Glutamatergic neuron (in vitro differentiated cells): Measurements from ENCODE around the gene MAD2L2. TPM values are rescaled to one million over a fixed set of nuclear protein-coding genes. Genes with fewer than 3 reads are reported as not detected.
A peak's percentile ranks its signal among the peaks of the same experiment; 100 is the strongest.

Experiments
- DNase-seq: peaks from one replicate; pipeline ENCODE4 v3.0.0; 2022
- H3K27ac Mint-ChIP-seq: one replicate; pipeline ENCODE4 v1.8.0; 2020; ENCODE audit warnings: mild to moderate bottlenecking, mixed read lengths, inconsistent platforms; ENCODE audit not compliant: unreplicated experiment
- H3K27me3 Mint-ChIP-seq: one replicate; pipeline ENCODE4 v1.8.0; 2020; ENCODE audit warnings: mild to moderate bottlenecking, moderate library complexity, mixed read lengths, inconsistent platforms; ENCODE audit not compliant: unreplicated experiment
- H3K36me3 Mint-ChIP-seq: one replicate; pipeline ENCODE4 v1.8.0; 2020; ENCODE audit warnings: mild to moderate bottlenecking, mixed read lengths, inconsistent platforms; ENCODE audit not compliant: unreplicated experiment
- H3K4me1 Mint-ChIP-seq: one replicate; pipeline ENCODE4 v1.8.0; 2020; ENCODE audit warnings: mild to moderate bottlenecking, low read depth, mixed read lengths, inconsistent platforms; ENCODE audit not compliant: unreplicated experiment
- H3K4me3 Mint-ChIP-seq: one replicate; pipeline ENCODE4 v1.8.0; 2020; ENCODE audit warnings: mild to moderate bottlenecking, mixed read lengths, inconsistent platforms; ENCODE audit not compliant: unreplicated experiment
- H3K9me3 Mint-ChIP-seq: one replicate; pipeline ENCODE4 v1.8.0; 2020; ENCODE audit warnings: mild to moderate bottlenecking, moderate library complexity, mixed read lengths, inconsistent platforms; ENCODE audit not compliant: unreplicated experiment
- CTCF ChIP-seq: fragments of 200-600 bp; sonication (generic); IDR thresholded peaks from one replicate; pipeline ENCODE4 v1.5.0; 2021; ENCODE audit not compliant: partially characterized antibody, unreplicated experiment
- total RNA-seq: library from RNA; stranded (reverse); fragmentation: NEBNext Ultra II Directional; extraction: Animal tissue kit (Norgen Biotek cat#: 25700); gene quantifications from one replicate; pipeline ENCODE4 v1.2.1, GENCODE V29; 2021; ENCODE audit not compliant: unreplicated experiment

Gene MAD2L2
- total RNA-seq, 1 donor from 2014 or later = 90.2 TPM

- Mint-ChIP-seq H3K4me3 (peak overlapping the region; percentile 43), H3K36me3 (no peaks in the 10 kb centered on the region), H3K27ac (peak overlapping the region; percentile 72), H3K4me1 (peaks cover 12% of the 10 kb centered on the region), H3K27me3 (no peaks in the 10 kb centered on the region), H3K9me3 (peaks cover 9% of the 10 kb centered on the region)
- no peak for TF ChIP-seq CTCF
- DNase-seq = no peak
Observed at GRCh38 chr1:11678442-11678841, 2.5 kb downstream of the MAD2L2 start.

GRCh38 chr1:11676386-11677103, 4.4 kb downstream of the MAD2L2 start:
- DNase-seq = no peak
- Mint-ChIP-seq H3K36me3 (no peaks in the 10 kb centered on the region), H3K9me3 (peaks cover 10% of the 10 kb centered on the region), H3K27me3 (no peaks in the 10 kb centered on the region), H3K27ac (no peak overlapping the region), H3K4me1 (peaks cover 3% of the 10 kb centered on the region), H3K4me3 (no peak overlapping the region)
- TF ChIP-seq CTCF = no peak

- H3K4me3 Mint-ChIP-seq = no peak overlapping the region
- no peak for DNase-seq
- no peaks in the 10 kb centered on the region for H3K36me3 Mint-ChIP-seq
- no peak overlapping the region for H3K27ac Mint-ChIP-seq
- peaks cover 3% of the 10 kb centered on the region for H3K4me1 Mint-ChIP-seq
- no peaks in the 10 kb centered on the region for H3K27me3 Mint-ChIP-seq
- peaks cover 10% of the 10 kb centered on the region for H3K9me3 Mint-ChIP-seq
- no peak for TF ChIP-seq CTCF
Observed at GRCh38 chr1:11675325-11675724, 5.6 kb downstream of the MAD2L2 start.

GRCh38 chr1:11674488-11674887, 6.5 kb downstream of the MAD2L2 start:
- no peak for DNase-seq
- Mint-ChIP-seq H3K4me3 (no peak overlapping the region), H3K36me3 (no peaks in the 10 kb centered on the region), H3K4me1 (peaks cover 3% of the 10 kb centered on the region), H3K27me3 (no peaks in the 10 kb centered on the region), H3K27ac (no peak overlapping the region), H3K9me3 (peaks cover 7% of the 10 kb centered on the region)
- TF ChIP-seq CTCF = no peak

- Mint-ChIP-seq H3K4me1 (peaks cover 1% of the 10 kb centered on the region), H3K9me3 (peaks cover 3% of the 10 kb centered on the region), H3K27me3 (no peaks in the 10 kb centered on the region), H3K36me3 (no peaks in the 10 kb centered on the region), H3K4me3 (no peak overlapping the region), H3K27ac (no peak overlapping the region)
- DNase-seq = no peak
- no peak for TF ChIP-seq CTCF
Observed at GRCh38 chr1:11673089-11673769, 7.7 kb downstream of the MAD2L2 start.
